Activated T-helper 2 cell treated with anti-CD3 and anti-CD28 coated beads, Interferon-gamma antibody, Interleukin-2, Interleukin-4, amounts not matched to agents 10 μg/mL and 5 μg/mL and 100 μg/mL, durations not matched to agents 14 hours and 24 hours and 36 hours (primary cell): Measurements from ENCODE around the gene PRKD1. TPM values are rescaled to one million over a fixed set of nuclear protein-coding genes. Genes with fewer than 3 reads are reported as not detected.
"Not testable (repeated sequence)": the region's sequence is repeated elsewhere in the genome, so short reads cannot be mapped to it uniquely, and the experiment has no call there.

Experiments
- DNase-seq: peaks from one replicate; pipeline ENCODE4 v3.0.0; 2021; ENCODE audit warnings: low spot score
- H3K27ac Mint-ChIP-seq: one replicate; pipeline ENCODE4 v1.8.0; 2021; ENCODE audit warnings: mixed read lengths
- H3K27me3 Mint-ChIP-seq: one replicate; pipeline ENCODE4 v1.8.0; 2021; ENCODE audit warnings: low read depth, mixed read lengths
- H3K36me3 Mint-ChIP-seq: one replicate; pipeline ENCODE4 v1.8.0; 2021; ENCODE audit warnings: low read depth, mixed read lengths
- H3K4me1 Mint-ChIP-seq: one replicate; pipeline ENCODE4 v1.8.0; 2021; ENCODE audit warnings: low read depth, mixed read lengths
- H3K4me3 Mint-ChIP-seq: one replicate; pipeline ENCODE4 v1.8.0; 2021; ENCODE audit warnings: low read depth, mild to moderate bottlenecking, moderate library complexity, mixed read lengths
- H3K9me3 Mint-ChIP-seq: one replicate; pipeline ENCODE4 v1.8.0; 2021; ENCODE audit warnings: mixed read lengths
- intact Hi-C: fragments of 100-400 bp; cut with micrococcal nuclease; formaldehyde crosslinking; loops from one replicate; pipeline ENCODE4 v1.15.1; 2023
- total RNA-seq: library from RNA; stranded (reverse); gene quantifications from 2 replicates; pipeline ENCODE4 v1.2.3, GENCODE V29; 2022

Gene PRKD1
- total RNA-seq, 1 donor from 2014 or later, result not detected

DNA sequence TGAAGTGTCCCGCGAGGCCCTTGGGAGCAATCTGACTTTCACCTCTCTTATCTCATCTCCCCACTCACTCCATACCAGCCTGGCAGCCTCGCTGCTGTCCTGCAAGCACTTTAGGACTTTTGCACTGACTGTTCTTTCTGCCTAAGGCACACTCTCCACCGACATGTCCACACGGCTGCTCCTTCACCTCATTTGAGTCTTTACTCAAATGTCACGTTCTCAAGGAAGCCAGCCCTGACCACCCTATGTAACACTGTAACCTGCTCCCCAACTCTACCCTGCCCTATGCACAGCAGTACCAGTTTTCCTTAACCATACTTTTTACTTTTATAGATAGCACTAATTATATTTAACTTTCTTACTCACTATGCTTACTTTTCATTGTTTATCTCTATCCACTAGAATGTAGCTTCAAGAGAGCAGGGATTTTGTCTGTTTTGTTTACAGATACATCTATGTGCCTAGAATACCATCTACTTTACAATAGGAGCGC is 32.0 kb downstream of the PRKD1 start:
- H3K27ac Mint-ChIP-seq, result no peak overlapping the region

DNA sequence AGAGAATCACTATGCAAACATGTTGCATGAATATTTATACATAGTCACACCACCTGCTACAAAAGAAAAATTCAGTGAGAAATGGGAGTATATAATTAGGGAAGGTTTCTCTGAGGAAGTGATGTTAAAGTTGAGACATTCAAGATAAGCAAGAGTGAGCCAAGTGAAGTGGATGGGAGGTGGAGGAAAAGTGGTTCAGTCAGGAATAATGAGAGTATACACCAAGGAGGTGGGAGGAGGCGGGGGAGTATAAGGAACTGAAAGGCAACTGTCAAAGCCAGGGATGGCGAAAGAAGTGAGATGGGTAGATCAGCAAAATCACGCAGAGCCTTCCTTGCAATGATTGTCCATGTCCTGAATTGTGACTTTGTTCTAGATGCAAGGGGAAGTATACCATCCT is 33.7 kb downstream of the PRKD1 start:
- H3K4me3 Mint-ChIP-seq, result no peak overlapping the region
- intact Hi-C loops, result no loop called here
- DNase-seq, result no peak
- H3K9me3 Mint-ChIP-seq, result peaks cover 22% of the 10 kb centered on the region
- H3K27ac Mint-ChIP-seq, result no peak overlapping the region
- H3K36me3 Mint-ChIP-seq, result no peaks in the 10 kb centered on the region
- no peaks in the 10 kb centered on the region for H3K27me3 Mint-ChIP-seq
- H3K4me1 Mint-ChIP-seq, result no peaks in the 10 kb centered on the region

More for the DNA sequence above, 32.0 kb downstream of the PRKD1 start:
- Mint-ChIP-seq H3K27me3 (no peaks in the 10 kb centered on the region), H3K4me3 (no peak overlapping the region), H3K4me1 (no peaks in the 10 kb centered on the region), H3K9me3 (peaks cover 22% of the 10 kb centered on the region), H3K36me3 (no peaks in the 10 kb centered on the region)
- no peak for DNase-seq
- intact Hi-C loops, result no loop called here

DNA sequence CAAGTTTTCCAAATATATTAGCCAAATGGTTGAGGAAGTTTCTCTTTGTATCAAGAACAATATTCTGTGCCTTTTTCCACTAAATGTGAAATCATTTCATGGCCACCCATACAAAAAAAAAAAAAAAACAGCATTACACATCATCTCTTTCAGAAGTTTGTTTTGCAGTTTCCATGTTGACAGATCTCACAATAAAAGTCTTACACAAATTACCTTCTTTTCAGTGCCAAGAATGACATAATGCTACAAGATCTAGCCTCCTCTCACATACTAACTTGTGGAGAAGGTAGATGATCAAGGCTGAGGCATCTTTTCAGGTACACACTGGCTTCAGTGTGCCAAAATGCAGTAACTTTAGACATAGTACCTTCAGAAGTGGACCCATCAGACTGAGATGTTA is 35.3 kb downstream of the PRKD1 start:
- intact Hi-C loops, result no loop called here
- Mint-ChIP-seq H3K27me3 (no peaks in the 10 kb centered on the region), H3K9me3 (peaks cover 24% of the 10 kb centered on the region), H3K27ac (no peak overlapping the region), H3K4me1 (no peaks in the 10 kb centered on the region), H3K36me3 (no peaks in the 10 kb centered on the region), H3K4me3 (no peak overlapping the region)
- DNase-seq, result no peak

DNA sequence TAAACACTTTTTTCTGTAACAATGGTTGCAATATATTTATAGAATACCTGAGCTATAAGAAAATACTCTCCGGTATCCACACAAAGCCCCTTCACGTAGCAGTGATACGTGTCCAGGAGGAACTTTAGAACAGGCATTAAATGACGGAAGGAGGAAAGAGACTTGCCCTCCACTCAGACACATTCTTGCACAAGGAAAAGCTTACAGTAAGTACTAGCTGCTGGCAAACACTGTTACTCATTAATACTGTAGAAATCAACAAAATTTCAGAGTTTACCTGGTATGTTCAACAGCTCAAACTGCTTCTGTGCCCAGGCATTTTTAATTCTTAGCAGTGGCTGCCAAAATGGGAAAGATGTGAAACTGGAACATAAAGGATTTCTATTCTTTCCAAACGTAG is 41.7 kb downstream of the PRKD1 start:
- H3K9me3 Mint-ChIP-seq, result peaks cover 32% of the 10 kb centered on the region
- no peaks in the 10 kb centered on the region for H3K27me3 Mint-ChIP-seq
- no peaks in the 10 kb centered on the region for H3K36me3 Mint-ChIP-seq
- no peaks in the 10 kb centered on the region for H3K4me1 Mint-ChIP-seq
- no peak for DNase-seq
- H3K27ac Mint-ChIP-seq, result no peak overlapping the region
- H3K4me3 Mint-ChIP-seq, result no peak overlapping the region
- intact Hi-C loops, result no loop called here

DNA sequence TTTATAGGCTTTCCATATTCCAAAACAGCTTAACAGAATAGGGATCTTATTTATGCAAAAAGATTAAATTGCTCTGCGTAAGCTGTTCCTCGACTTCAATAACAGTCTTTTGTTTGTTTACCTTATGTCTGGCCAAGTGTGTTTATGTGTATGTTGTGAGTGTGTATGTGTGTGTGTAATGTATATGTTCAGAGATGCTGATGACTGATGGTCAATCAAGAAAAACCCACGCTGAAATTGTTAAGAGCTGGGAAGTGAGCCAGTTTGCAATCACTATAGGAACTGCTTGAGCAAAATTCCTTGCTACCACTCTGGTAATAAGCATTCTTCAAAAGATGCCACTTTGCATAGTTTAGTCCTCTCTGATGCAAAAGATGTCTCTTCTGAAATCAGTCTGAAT is 59.6 kb downstream of the PRKD1 start:
- Mint-ChIP-seq H3K9me3 (peaks cover 4% of the 10 kb centered on the region), H3K36me3 (no peaks in the 10 kb centered on the region), H3K27ac (no peak overlapping the region), H3K27me3 (no peaks in the 10 kb centered on the region), H3K4me1 (no peaks in the 10 kb centered on the region), H3K4me3 (no peak overlapping the region)
- DNase-seq, result no peak
- intact Hi-C loops, result no loop called here

DNA sequence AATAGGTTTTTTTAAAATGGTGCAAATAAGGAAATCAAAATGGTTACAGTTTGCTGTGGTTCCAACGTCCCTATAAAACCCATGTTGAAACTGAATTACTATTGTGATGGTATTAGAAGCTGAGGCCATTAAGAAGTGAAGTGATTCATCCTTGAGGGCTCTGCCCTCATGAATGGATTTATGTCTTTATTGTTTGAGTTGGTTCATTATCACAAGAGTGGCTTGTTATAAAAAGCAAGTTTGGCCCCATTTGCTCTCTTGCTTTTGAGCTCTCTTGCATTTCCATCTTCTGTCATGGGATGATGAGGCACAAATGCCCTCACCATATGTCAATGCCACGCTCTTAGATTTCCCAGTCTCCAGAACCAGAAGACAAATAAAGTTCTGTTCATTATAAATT is 62.3 kb downstream of the PRKD1 start:
- Mint-ChIP-seq H3K27me3 (no peaks in the 10 kb centered on the region), H3K4me3 (no peak overlapping the region), H3K4me1 (no peaks in the 10 kb centered on the region), H3K27ac (no peak overlapping the region), H3K9me3 (peaks cover 5% of the 10 kb centered on the region), H3K36me3 (no peaks in the 10 kb centered on the region)
- intact Hi-C loops, result no loop called here
- no peak for DNase-seq

DNA sequence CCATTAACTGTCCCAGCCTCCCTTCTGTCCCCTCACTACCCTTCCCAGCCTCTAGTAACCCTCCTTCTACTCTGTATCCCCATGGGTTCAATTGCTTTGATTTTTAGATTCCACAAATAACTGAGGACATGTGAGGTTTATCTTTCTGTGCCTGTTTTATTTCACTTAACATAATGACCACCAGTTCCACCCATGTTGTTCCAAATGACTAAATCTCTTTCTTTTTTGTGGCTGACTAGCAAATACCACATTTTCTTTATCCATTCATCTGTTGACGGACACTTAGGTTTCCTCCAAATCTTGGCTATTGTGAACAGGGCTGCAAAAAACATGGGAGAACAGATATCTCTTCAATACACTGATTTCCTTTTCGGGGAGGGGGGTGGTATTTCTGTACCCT is 65.7 kb downstream of the PRKD1 start:
- H3K4me1 Mint-ChIP-seq, result no peaks in the 10 kb centered on the region
- intact Hi-C loops, result no loop called here
- DNase-seq, result no peak
- no peaks in the 10 kb centered on the region for H3K36me3 Mint-ChIP-seq
- H3K27me3 Mint-ChIP-seq, result no peaks in the 10 kb centered on the region
- H3K27ac Mint-ChIP-seq, result no peak overlapping the region
- peaks cover 22% of the 10 kb centered on the region for H3K9me3 Mint-ChIP-seq
- no peak overlapping the region for H3K4me3 Mint-ChIP-seq

DNA sequence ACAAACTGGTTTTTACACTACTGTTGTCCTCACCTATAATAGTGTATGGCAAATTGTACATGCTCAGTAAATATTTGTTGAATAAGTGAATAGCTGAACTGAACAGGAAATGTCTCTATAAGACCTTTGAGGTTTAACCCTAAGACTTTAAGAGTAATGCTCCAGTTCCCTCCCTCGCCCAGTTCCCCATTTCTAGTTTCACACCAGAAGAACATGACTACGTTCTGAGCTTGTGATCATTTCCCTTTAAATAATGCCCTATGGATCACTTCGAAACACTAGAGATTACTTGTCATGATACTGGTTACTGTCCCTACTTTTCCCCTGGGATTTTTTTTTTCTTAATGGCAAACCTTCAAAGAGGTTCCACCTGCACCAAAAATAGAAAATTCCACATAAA is 69.3 kb downstream of the PRKD1 start:
- no peaks in the 10 kb centered on the region for H3K27me3 Mint-ChIP-seq
- intact Hi-C loops, result no loop called here
- H3K4me1 Mint-ChIP-seq, result no peaks in the 10 kb centered on the region
- H3K36me3 Mint-ChIP-seq, result no peaks in the 10 kb centered on the region
- no peak for DNase-seq
- H3K4me3 Mint-ChIP-seq, result no peak overlapping the region
- no peak overlapping the region for H3K27ac Mint-ChIP-seq
- peaks cover 48% of the 10 kb centered on the region for H3K9me3 Mint-ChIP-seq

DNA sequence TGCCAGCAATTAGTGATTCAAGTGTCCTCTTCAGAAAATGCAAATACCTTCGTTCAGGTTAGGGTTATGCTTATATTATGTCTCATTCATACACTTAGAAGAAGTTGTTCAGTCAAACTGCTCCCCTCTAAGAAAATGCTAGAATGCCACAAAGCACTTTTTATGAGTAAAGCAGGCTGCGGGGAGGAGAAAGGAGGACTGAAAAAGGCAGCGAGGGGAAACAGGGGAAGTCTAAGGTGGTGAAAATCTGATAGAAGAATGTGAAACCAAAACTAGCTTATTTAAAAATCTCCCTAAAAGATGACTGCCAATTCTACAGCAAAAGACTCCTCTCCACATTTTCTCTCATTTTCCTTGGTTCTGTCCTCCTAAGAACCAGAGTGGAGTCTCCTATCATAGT is 70.1 kb downstream of the PRKD1 start:
- no peaks in the 10 kb centered on the region for H3K27me3 Mint-ChIP-seq
- H3K4me3 Mint-ChIP-seq, result no peak overlapping the region
- H3K4me1 Mint-ChIP-seq, result no peaks in the 10 kb centered on the region
- no peak for DNase-seq
- H3K9me3 Mint-ChIP-seq, result peaks cover 51% of the 10 kb centered on the region
- H3K36me3 Mint-ChIP-seq, result no peaks in the 10 kb centered on the region
- no peak overlapping the region for H3K27ac Mint-ChIP-seq
- intact Hi-C loops, result no loop called here

DNA sequence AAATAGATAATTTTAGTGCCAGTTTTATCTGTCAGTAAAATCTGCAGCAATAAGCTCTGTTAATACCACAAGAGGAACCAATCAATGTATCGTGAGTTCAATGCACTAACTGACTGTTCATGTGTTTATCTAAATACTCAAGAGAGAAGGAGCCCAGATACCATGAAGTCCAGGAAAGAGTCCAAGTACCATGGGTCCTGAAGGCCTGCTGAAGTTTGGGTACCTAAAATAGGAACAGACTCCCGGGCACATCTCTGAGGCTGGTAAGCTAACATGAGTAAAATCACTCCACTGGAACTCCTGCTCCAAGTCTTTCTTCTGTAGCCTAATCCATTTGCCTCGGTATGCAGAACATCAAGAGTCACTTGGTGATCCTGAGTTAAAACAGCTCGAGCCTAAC is 71.1 kb downstream of the PRKD1 start:
- Mint-ChIP-seq H3K36me3 (no peaks in the 10 kb centered on the region), H3K9me3 (peaks cover 56% of the 10 kb centered on the region), H3K4me3 (no peak overlapping the region), H3K4me1 (no peaks in the 10 kb centered on the region), H3K27me3 (no peaks in the 10 kb centered on the region), H3K27ac (no peak overlapping the region)
- intact Hi-C loops, result no loop called here
- no peak for DNase-seq

DNA sequence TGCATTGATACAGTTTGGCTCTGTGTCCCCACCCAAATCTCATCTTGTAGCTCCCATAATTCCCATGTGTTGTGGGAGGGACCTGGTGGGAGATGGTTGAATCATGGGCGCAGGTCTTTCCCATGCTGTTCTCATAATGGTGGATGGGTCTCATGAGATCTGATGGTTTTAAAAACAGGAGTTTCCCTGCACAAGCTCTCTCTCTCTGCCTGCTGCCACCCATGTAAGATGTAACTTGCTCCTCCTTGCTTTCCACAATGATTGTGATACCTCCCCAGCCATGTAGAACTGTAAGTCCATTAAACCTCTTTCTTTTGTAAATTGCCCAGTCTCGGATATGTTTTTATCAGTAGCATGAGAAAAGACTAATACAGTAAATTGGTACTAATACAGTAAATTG is 74.0 kb downstream of the PRKD1 start:
- intact Hi-C loops, H3K4me3 Mint-ChIP-seq, DNase-seq, H3K27me3 Mint-ChIP-seq, H3K36me3 Mint-ChIP-seq, H3K27ac Mint-ChIP-seq, H3K4me1 Mint-ChIP-seq: not testable (repeated sequence)
- H3K9me3 Mint-ChIP-seq, result peaks cover 81% of the 10 kb centered on the region

DNA sequence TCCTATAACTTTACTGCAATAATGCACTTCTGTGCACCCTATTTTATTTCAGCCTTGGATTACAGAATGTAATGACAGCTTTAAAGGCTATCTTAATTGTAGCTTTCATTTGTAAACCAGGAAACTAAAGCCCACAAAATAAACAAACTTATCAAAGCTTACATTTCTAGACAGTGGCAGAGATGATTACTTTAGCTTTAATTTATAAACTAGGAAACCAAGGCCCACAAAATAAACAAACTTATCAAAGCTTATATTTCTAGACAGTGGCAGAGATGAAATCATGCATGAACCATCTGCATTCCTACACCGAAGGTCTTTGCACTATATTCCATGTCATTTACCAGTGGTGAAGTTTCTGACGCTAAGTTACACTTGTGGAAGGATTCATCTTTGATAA is 74.4 kb downstream of the PRKD1 start:
- Mint-ChIP-seq H3K27ac (no peak overlapping the region), H3K27me3 (no peaks in the 10 kb centered on the region)

DNA sequence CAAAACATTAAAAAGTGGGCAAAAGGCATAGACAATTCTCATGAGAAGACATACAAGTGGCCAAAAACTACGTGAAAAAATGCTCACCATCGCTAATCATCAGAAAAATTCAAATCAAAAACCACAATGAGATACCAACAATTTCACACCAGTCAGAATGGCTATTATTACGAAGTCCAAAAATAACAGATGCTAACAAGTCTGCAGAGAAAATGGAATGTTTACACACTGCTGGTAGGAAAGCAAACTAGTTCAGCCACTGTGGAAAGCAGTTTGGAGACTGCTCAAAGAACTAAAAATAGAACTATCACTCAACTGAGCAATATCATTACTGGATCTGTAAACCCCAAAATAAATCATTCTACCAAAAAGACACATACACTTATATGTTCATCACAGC is 76.2 kb downstream of the PRKD1 start:
- H3K36me3 Mint-ChIP-seq, result no peaks in the 10 kb centered on the region
- H3K4me1 Mint-ChIP-seq, result no peaks in the 10 kb centered on the region
- no peak overlapping the region for H3K4me3 Mint-ChIP-seq
- H3K9me3 Mint-ChIP-seq, result peaks cover 75% of the 10 kb centered on the region
- H3K27ac Mint-ChIP-seq, result no peak overlapping the region
- intact Hi-C loops, result no loop called here
- H3K27me3 Mint-ChIP-seq, result no peaks in the 10 kb centered on the region
- DNase-seq, result no peak

More for the DNA sequence above, 74.4 kb downstream of the PRKD1 start:
- Mint-ChIP-seq H3K4me3 (no peak overlapping the region), H3K9me3 (peaks cover 81% of the 10 kb centered on the region), H3K36me3 (no peaks in the 10 kb centered on the region), H3K4me1 (no peaks in the 10 kb centered on the region)
- intact Hi-C loops, result no loop called here
- DNase-seq, result no peak

DNA sequence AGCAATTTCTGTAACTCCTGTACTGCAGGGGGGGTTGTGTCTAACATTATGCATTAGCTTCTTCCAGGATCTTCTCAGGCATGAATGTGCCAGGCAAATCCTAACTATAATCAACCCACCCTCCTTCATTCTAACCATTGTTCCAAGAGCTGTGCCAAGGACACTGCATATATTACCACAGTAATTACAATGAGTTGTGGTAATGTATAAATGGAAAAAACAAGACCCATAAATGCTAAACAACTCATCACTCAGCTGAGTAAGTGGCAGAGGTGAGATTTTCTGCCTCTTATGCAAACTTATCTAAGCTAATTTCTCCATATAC is 80.6 kb downstream of the PRKD1 start:
- no peaks in the 10 kb centered on the region for H3K4me1 Mint-ChIP-seq
- H3K9me3 Mint-ChIP-seq, result peaks cover 65% of the 10 kb centered on the region
- H3K4me3 Mint-ChIP-seq, result no peak overlapping the region
- DNase-seq, result no peak
- intact Hi-C loops, result no loop called here
- no peaks in the 10 kb centered on the region for H3K36me3 Mint-ChIP-seq
- H3K27me3 Mint-ChIP-seq, result no peaks in the 10 kb centered on the region
- H3K27ac Mint-ChIP-seq, result no peak overlapping the region
